AG09309 (cell line): ENCODE results near the gene SMG9.
"Not testable (repeated sequence)": the region's sequence is repeated elsewhere in the genome, so short reads cannot be mapped to it uniquely, and the experiment has no call there.

Experiments used
- DNase-seq: peaks from one replicate; pipeline ENCODE4 v3.0.0-alpha.2; 2010; ENCODE audit warnings: low read depth
- H3K4me3 ChIP-seq: 2 replicates; pipeline ENCODE4 v1.5.1; 2011; ENCODE audit warnings: mild to moderate bottlenecking, low read depth, low read length, moderate library complexity; ENCODE audit not compliant: control insufficient read depth
- TF ChIP-seq, protein P1 (sequence below): IDR thresholded peaks from 2 replicates; pipeline ENCODE4 v1.5.1; 2011; ENCODE audit warnings: mild to moderate bottlenecking, low read depth, low read length, inconsistent platforms; ENCODE audit not compliant: insufficient read depth, control insufficient read depth; ENCODE audit errors: missing control alignments

The SMG9 gene

DNA sequence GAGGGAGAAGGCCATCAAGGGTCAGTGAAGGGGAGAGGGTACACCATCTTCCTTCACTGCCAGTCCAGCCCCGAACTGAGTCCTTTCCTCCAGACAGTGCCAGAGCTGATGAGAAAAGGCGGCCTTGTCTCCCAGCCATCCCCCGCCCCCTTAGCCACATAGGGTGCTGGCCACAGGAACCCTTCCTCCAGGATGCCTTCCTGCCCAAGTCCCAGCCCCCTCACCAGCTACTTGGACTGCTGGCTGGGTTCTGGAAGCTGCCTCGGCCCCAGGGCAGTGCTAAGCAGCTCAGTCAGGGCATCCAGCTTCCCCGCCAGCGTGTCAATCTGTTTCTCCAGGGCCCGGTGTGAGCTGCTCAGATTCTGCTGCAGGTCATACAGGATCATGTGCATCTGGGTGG, 12.6 kb upstream of the SMG9 start:
- TF ChIP-seq, protein P1, sequence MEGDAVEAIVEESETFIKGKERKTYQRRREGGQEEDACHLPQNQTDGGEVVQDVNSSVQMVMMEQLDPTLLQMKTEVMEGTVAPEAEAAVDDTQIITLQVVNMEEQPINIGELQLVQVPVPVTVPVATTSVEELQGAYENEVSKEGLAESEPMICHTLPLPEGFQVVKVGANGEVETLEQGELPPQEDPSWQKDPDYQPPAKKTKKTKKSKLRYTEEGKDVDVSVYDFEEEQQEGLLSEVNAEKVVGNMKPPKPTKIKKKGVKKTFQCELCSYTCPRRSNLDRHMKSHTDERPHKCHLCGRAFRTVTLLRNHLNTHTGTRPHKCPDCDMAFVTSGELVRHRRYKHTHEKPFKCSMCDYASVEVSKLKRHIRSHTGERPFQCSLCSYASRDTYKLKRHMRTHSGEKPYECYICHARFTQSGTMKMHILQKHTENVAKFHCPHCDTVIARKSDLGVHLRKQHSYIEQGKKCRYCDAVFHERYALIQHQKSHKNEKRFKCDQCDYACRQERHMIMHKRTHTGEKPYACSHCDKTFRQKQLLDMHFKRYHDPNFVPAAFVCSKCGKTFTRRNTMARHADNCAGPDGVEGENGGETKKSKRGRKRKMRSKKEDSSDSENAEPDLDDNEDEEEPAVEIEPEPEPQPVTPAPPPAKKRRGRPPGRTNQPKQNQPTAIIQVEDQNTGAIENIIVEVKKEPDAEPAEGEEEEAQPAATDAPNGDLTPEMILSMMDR = no peak
- H3K4me3 ChIP-seq = no peak overlapping the region
- no peak for DNase-seq

DNA sequence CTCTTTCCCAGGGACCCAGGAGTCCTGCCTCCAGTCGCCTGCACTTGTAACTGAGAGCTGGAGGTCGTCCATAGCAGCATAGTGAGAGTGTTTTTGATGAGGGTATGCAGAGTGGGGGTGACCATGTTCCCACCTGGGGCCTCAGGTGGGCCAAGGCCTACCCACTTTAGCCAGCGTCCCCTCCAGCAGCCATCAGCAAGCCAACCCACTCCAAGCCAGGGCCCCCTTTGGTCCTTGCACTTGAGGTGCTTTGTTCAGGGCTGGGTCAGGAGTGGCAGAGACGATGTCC, 11.9 kb upstream of the SMG9 start:
- TF ChIP-seq, protein P1 = no peak
- DNase-seq = no peak

DNA sequence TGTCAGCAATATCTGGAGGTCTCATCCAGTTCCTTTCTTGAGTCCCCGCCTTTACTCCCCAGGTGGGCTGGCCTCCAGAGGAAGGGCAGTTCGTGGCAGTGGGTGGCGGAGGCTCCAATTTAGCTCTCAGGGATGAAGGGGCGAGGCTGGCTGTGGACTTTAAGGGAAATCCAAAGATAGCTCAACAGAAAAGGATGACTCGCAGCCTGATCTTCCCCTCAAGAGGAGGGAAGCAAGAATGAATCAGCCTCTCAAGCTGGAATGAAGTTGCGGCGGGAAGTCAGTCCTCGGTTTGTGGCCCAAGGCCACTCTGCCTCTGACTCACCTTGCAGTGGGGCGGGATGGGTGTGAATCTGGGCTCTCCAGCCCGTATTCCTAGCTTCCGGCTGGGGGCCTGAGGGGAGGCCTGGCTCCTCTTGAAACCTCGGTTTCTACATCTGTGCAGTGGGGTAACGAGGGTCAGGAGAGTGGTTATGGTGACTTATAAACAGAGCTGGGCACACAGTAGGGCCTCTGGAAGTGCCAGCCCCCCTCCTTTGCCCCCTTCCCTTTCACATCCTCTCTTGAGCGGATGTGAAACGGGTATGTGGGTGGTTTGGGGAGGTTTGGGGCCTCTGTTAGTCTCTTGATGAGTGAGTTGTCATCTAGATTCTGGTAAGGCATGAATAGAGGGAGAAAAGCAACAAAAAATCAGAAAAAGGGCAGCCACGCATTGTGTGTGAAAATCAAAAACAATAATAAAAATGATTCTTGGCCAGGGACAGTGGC, 10.5 kb upstream of the SMG9 start:
- peak; percentile 90 for DNase-seq
- TF ChIP-seq, protein P1 = no peak
- H3K4me3 ChIP-seq = no peak overlapping the region

More for the DNA sequence above, 11.9 kb upstream of the SMG9 start:
- H3K4me3 ChIP-seq = no peak overlapping the region

DNA sequence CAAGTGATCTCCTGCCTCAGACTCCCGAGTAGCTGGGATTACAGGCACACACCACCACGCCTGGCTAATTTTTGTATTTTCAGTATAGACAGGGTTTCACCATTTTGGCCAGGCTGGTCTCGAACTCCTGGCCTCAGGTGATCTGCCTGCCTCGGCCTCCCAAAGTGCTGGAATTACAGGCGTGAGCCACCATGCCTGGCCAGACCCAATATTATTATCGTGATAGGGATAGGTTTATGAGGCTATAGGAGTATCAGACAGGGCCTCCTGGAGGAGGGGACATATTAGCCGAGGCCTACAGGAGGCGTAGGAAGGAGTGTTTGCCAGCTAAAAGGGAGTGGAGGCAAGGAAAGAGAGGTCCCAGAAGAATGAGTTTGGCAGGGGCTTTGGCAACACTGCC, 9.9 kb upstream of the SMG9 start:
- not testable (repeated sequence) for H3K4me3 ChIP-seq, DNase-seq

DNA sequence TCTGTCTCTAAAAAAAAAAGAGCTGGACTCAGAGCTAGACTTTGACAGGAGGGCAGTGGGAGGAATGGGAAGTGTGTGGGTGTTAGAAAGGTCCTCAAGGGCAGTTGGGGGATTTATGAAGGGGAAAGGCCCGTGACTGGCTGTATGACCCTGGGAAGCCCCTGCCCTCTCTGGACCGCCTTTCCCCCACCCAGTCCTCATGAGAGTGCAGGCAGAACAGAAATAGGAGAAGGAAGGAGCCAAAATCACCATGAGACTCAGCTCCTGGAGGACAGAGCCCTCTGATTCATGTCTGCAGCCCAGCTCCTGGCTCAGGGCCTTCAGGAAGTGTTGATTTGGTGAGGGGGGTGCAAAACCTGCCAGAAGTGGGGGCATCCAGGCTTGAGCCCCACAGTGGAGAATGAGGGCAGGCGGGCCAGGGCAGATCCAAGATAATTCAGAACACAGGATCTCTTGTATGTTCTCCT, 8.7 kb upstream of the SMG9 start:
- DNase-seq = no peak
- TF ChIP-seq, protein P1 = no peak
- no peak overlapping the region for H3K4me3 ChIP-seq

DNA sequence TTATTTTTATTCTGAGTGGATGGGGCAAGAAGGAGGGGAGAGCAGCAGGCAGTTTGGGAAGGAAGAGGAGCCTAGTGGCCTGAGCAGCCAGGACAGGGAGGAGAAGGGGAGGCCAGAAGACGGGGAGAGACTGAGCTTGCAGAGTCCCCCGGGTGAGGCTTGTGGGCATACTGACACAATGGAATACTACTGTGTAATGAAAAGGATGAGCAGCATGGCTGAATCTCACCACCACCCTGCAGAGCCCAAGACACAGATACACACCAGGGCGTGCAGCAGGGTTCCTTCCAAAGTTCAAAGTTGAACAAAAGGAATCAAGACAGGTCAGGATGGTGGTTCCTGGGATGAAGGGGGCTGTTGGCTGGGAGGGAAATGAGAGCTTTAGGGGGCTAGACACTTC, 8.1 kb upstream of the SMG9 start:
- DNase-seq = no peak
- H3K4me3 ChIP-seq = no peak overlapping the region
- TF ChIP-seq, protein P1 = no peak

DNA sequence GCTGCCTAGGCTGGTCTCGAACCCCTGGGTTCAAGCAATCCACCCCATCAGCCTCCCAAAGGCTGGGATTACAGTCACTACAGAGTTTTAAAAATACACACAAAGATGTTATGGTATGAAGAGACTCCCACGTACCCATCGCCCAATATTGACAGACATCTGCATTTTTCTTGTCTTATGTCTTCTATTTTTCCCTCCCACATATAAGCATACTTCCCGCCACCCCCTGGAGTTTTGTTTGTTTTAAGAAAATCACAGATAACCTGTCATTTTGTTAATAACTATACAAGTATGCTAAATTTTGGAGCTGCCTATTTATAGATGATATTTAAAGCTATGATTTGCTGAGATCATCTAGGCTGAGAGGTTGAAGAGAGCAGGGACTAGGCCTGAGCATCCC, 6.2 kb upstream of the SMG9 start:
- H3K4me3 ChIP-seq = no peak overlapping the region
- no peak for DNase-seq
- TF ChIP-seq, protein P1 = no peak
